ENCODE results near the gene ANAPC5.

The ANAPC5 gene

DNA sequence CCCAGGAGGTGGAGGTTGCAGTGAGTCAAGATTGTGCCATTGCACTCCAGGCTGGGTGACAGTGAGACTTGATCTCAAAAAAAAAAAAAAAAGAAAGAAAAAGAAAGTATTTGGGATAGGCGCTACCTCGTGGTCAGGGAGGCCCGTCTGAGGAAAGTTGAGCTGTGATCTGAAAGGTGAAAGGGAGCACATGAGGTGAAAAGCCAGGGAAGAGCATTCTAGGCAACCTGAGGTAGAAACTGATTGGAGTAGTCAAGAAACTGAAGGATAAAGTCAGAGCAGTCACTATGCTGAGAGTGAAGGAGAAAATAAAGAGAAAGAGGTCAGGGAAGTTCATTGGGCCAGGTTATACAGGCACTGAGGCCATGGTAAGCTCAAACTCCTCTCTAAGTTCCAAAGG is 7.7 kb downstream of the ANAPC5 start:
- H3K36me3 ChIP-seq (ENCODE audit: control insufficient read depth, insufficient read depth, low read length), result peaks cover 12% of the 10 kb centered on the region
- H3K4me3 ChIP-seq (replicated peaks; ENCODE audit: low read depth, low read length), result no peak overlapping the region
- DNase-seq (ENCODE audit: extremely low read depth, insufficient read length), result no peak
- no peaks in the 10 kb centered on the region for H3K27me3 ChIP-seq (replicated peaks; ENCODE audit: control insufficient read depth, insufficient read depth, low read length)
- TF ChIP-seq CTCF (IDR thresholded peaks at IDR 0.05; ENCODE audit: insufficient read depth, low read length, poor library complexity, severe bottlenecking), result no peak

DNA sequence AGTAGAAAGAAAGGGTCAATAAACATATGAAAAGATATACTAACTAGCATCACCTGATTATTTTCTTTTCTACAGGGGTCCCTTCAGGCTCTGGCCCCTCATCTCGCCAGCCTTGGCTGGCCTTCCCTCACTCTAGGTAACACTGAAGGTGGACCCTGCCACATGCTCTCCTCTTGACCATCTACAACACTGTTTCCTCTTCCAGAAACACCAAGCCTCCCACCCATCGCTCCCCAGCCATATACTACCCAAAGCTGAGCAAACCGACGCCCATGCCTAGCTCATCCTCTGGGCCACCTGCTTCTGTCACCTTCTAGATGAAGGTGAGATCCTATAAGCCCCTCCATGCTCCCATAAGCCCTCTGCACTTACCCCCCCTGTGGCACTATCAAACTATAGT is 14.8 kb downstream of the ANAPC5 start:
- Histone ChIP-seq H3K27me3 (replicated peaks; ENCODE audit: control insufficient read depth, insufficient read depth, low read length) (no peaks in the 10 kb centered on the region), H3K4me3 (replicated peaks; ENCODE audit: low read depth, low read length) (no peak overlapping the region), H3K36me3 (ENCODE audit: control insufficient read depth, insufficient read depth, low read length) (peaks cover 11% of the 10 kb centered on the region)
- DNase-seq (ENCODE audit: extremely low read depth, insufficient read length), result no peak
- no peak for TF ChIP-seq CTCF (IDR thresholded peaks at IDR 0.05; ENCODE audit: insufficient read depth, low read length, poor library complexity, severe bottlenecking)

- peak; percentile 85 for TF ChIP-seq CTCF (IDR thresholded peaks at IDR 0.05; ENCODE audit: insufficient read depth, low read length, poor library complexity, severe bottlenecking)
- no peak overlapping the region for H3K4me3 ChIP-seq (replicated peaks; ENCODE audit: low read depth, low read length)
- H3K27me3 ChIP-seq (replicated peaks; ENCODE audit: control insufficient read depth, insufficient read depth, low read length), result no peaks in the 10 kb centered on the region
- peaks cover 17% of the 10 kb centered on the region for H3K36me3 ChIP-seq (ENCODE audit: control insufficient read depth, insufficient read depth, low read length)
- peak; percentile 22 for DNase-seq (ENCODE audit: extremely low read depth, insufficient read length)
These were observed 17.5 kb downstream of the ANAPC5 start for GRCh38 chr12:121334513-121335343.

- Histone ChIP-seq H3K36me3 (ENCODE audit: control insufficient read depth, insufficient read depth, low read length) (peaks cover 17% of the 10 kb centered on the region), H3K4me3 (replicated peaks; ENCODE audit: low read depth, low read length) (no peak overlapping the region), H3K27me3 (replicated peaks; ENCODE audit: control insufficient read depth, insufficient read depth, low read length) (no peaks in the 10 kb centered on the region)
- TF ChIP-seq CTCF (IDR thresholded peaks at IDR 0.05; ENCODE audit: insufficient read depth, low read length, poor library complexity, severe bottlenecking), result no peak
- DNase-seq (ENCODE audit: extremely low read depth, insufficient read length), result no peak
These were observed 18.5 kb downstream of the ANAPC5 start for GRCh38 chr12:121333747-121334146.

GRCh38 chr12:121331248-121331647 is 21.0 kb downstream of the ANAPC5 start:
- DNase-seq (ENCODE audit: extremely low read depth, insufficient read length), result no peak
- TF ChIP-seq CTCF (IDR thresholded peaks at IDR 0.05; ENCODE audit: insufficient read depth, low read length, poor library complexity, severe bottlenecking), result no peak
- Histone ChIP-seq H3K27me3 (replicated peaks; ENCODE audit: control insufficient read depth, insufficient read depth, low read length) (no peaks in the 10 kb centered on the region), H3K4me3 (replicated peaks; ENCODE audit: low read depth, low read length) (no peak overlapping the region), H3K36me3 (ENCODE audit: control insufficient read depth, insufficient read depth, low read length) (peaks cover 26% of the 10 kb centered on the region)
